ENCODE measurements around the gene SYNJ2.

SYNJ2 gene

DNA sequence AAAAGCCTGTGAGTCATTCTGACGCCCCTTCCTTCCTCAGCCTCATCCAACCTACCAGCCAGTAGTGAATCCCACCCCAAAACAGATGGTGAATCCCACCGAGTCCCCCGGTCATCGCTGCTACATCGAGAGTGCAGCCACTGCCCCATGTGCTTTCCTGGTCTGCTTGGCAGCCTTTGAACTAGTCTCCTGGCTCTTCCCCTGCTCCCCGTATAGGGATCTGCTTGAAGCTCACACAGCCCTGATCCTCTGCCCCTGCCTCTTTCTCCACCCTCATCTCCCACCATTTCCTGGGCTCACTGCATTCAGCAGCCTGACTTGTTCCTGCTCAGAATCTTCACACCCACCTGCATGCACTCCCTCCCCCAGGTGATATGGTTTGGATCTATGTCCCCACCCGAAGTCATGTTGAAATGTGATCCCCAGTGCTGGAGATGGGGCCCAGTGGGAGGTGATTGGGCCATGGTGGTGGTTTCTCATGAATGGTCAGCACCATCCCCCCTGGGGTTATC, 14.6 kb downstream of the SYNJ2 start:
- in situ Hi-C loops (cut with MboI; ENCODE audit: low sequenced_read_pairs), result no loop called here

DNA sequence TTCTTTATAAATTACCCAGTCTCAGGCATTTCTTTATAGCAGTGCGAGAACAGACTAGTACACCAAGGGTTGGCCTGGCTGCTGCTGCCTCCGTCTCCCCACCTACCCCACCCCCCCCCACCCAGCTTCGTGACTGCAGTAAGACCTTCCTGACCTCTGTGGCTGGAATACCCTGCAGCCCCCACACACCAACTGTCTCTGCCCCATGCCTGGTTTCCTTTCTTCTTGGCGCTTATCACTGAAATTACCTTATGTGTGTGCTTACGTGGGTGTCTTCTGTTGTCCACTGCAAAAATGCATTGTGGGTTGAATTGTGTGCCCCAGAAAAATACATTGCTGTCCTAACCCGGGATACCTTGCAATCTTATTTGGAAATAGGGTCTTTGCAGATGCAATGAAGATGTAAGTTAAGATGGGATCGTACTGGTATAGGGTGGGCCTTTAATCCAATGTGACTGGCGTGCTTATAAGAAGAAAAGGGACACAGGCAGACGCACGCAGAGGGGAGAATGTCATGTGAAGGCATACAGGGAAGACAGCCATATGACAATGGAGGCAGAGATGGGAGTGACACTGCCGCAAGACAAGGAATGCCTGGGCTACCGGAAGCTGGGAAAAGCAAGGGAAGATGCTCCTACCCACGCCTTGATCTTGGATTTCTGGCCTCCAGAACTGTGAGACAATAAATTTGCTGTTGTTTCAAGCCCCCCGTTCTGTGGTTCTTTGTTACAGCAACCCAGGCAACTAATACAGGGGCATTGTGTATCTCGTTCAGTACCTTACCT, 15.4 kb downstream of the SYNJ2 start:
- in situ Hi-C loops (cut with MboI; ENCODE audit: low sequenced_read_pairs), result no loop called here

DNA sequence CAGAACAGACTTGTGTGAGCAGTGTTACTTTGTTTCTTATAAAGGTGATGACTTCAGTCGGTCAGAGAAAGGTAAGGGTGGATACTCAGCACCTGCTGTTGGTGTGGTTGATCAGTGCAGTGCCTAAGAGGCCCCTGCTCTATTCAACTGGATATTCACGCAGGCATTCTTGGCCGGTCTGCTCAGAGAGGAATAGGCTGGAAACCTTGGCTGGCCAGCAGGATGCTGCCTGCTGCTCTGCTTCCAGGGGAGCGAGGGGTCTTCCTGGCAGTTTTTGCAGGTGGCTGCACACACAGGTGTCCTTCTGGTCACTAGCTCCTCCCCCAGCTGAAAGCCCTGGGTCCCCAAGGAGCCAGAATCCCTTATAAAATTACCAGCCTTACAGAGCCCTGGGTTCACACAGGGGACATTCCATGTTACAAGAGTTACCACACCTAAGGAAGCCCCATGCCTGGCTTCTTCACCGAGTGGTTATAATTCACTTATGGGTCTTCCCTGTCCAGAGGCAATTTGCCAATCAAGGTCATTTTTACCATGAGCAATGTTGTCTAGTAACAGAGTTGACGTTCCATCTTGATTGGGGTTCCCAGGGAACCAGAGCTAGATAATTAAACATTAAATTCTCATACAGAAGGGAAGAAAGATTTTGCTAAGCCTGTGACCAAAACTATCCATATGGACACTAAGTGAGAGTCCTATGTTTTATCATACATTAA, 16.4 kb downstream of the SYNJ2 start:
- in situ Hi-C loops (cut with MboI; ENCODE audit: low sequenced_read_pairs), result no loop called here

DNA sequence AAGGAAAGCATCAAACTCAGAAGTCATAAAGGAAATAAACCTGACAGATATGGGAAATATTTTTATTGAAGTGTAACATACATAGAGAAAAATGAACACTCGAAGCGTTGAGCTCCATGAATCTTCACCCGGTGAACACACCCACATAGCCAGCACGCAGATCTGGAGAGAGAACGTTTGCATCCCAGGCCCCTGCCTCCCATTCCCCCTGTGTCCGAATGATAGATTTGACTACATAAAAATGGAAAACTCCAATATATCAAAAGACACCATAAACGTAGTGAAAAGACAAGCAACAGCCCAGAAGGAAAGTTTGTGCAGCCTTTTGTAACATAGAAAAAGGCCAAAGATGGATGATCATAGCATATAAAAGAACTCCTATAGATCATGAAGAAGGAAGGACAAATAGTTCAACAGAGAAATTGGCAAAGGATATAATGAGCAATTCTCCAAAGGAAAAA, 17.1 kb downstream of the SYNJ2 start:
- in situ Hi-C loops (cut with MboI; ENCODE audit: low sequenced_read_pairs), result no loop called here

DNA sequence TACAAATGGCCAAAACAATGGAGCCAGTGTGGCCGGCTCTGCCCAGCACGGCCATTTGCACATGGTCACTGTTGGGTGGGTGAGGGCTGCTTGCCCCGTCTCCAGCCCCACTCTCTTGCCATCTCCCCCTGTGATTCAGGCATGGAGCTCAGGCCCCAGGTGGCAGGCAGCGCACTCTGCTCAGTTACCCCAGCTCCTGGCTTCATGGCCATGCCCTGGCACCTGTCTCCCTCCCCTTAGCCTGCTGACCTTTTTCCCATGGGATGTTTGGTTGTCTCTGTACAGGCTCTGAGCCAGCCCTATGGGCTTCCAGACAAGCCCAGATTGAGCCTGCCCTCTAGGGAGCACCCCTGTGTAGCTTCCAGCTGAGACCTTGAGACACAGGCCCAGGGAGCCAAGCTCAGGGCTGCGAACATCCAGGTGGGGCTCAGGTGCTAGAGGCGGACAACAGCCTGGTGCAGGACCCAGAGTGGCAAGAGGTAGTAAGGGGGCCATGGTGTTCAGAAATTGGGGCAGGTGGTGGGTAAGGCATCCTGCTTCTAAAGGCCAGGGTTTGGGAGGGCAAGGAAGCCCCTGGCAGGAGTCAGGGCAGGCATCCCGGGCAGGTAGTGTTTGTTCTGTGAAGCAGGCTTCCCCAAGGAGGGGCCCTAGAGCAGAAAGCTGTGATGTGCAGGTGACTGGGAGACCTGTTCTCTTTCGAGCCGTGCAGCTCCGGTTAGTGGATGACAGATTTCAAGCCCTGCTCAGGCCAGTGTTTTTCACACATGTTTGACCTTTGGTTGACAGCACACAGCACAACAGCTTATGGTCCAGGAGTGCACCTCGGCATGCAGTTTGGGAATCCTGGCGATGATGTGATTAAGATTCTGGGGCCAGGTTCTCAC, 17.7 kb downstream of the SYNJ2 start:
- in situ Hi-C loops (cut with MboI; ENCODE audit: low sequenced_read_pairs), result no loop called here

DNA sequence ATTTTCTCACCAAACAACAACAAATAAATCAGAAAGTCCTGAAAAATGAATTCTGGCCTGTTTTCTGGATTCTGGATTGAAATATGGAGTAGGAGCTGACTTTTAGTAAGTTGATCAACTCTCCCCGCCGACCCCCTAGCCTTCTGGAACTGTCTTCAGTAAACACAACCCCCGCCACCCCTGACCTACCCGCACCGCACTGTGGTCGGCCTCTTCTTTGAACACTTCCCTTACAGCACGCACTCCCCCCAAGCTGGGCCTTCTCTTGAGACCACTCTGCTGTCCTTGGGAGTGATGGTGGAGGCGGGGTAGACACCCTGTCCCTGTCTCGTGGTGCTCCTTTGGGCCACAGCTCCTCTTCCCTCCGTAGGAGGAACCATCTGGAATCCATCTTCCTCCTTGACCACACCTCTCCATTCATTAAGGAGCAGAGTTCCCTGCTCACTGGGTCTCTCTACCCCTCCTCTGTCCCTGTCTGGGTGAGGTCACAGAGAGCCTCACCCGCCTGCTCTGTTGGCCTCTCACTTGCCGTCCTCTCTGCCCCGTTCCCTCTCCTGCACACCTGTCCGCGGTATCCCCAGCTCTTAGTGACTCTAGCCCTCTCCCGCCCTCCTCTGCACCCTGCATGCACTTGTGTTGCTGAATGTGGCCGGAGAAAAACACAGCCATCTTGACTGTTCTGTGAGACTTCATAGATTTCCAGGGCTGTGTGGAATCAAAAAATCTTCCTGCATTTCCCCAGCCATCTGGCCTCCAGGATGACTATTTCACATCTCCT, 19.1 kb downstream of the SYNJ2 start:
- in situ Hi-C loops (cut with MboI; ENCODE audit: low sequenced_read_pairs), result no loop called here

DNA sequence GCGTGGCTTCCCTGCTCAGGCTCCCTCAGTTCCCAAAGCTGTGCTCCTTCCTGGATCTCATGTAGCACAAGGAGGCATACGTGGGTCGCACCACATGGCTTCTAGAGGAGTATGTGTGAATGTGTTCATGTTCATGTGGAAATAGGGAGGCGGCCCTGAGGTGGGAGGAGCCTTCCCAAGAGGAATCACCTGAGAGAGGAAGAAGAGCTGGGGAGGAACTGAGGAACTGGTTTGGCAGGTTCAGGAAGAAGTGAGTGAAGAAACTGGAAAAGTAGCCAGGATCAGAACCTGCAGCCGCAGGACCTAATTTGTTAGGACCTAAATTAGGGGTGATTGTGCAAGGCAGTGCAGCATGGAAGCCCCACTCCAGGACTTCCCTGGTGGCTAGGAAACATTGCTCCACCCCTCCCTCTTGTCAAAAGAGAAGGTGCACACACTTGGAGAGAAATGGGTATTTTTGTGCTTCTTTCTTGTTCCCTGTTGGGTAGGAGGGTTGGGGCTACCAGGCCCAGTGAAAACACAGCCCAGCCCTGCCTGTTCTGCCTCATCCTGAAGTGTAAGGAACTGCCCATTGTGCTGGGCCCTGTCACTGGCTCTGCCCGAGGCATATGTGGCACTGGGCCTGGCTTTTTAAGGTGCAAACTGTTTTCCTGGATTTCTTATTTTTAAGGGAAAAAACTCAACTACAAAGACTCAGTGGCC, 20.7 kb downstream of the SYNJ2 start:
- in situ Hi-C loops (cut with MboI; ENCODE audit: low sequenced_read_pairs), result no loop called here

DNA sequence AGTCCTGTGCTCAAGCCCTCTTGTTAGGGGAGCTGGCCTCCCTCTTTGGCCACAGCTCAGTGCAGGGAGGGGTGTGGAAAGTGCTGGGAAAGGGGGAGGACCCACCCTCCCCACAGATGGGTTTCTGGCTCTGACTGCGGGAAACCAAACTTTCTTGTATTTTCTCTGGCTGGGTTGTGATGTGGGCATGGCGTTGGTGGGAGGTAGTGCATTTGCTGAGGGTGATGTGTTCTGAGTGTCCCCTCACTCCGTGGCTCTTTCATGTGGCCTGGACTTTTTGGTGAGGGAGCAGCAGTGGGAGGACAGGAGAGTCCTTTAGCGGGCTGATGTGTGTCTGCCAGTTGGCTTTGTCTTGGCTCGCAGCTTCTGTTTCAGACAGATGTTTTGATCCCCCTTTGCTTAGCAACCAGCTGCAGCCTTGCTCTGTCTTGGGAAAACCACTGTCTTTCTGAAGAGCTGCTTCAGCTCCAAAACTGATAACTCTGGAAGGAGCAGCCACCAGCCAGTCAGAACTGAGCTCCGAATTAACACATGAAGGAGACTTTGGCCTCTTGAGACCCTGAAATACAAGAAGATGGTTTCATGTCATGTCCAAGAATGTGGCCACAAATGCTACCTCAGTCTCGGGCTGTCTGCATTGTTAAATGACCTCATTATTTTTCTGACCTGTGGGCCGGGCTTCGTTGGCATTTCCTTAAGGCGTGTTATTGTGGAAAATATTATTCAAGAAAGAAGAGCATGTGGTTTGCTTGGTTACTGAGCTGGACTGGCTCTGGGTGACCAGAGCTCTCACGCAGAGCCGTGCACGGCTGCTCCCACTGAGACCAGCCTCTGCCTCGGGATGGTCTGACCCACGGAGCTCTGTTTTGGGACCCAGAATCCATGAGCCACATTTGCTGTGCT, 21.5 kb downstream of the SYNJ2 start:
- in situ Hi-C loops (cut with MboI; ENCODE audit: low sequenced_read_pairs), result no loop called here

DNA sequence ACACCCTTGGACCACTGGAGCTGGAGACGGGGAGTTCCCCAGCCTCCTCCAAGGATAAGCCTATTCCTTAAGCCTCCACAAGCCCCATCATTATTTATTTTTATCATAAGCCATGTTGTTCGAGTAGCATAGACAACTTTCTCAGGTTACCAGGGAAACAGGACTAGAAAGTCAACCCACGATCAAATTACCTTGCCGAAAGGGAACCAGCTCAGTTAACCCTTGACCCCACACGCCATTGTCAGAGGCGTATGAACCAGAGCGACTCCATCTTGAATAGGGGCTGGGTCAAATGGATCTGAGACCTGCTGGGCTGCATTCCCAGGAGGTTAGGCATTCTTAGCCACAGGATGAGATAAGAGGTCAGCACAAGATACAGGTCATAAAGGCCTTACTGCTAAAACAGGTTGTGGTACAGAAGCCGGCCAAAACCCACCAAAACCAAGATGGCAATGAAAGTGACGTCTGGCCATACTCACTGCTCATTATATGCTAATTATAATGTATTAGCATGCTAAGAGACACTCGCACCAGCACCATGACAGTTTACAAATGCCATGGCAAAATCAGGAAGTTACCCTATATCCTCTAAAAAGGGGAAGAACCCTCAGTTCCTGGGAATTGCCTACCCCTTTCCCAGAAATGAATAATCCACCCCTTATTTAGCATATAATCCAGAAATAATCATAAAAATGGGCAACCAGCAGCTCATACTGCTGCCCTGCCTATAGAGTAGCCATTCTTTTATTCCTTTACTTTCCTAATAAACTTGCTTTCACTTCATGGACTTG, 22.4 kb downstream of the SYNJ2 start:
- in situ Hi-C loops (cut with MboI; ENCODE audit: low sequenced_read_pairs), result no loop called here

DNA sequence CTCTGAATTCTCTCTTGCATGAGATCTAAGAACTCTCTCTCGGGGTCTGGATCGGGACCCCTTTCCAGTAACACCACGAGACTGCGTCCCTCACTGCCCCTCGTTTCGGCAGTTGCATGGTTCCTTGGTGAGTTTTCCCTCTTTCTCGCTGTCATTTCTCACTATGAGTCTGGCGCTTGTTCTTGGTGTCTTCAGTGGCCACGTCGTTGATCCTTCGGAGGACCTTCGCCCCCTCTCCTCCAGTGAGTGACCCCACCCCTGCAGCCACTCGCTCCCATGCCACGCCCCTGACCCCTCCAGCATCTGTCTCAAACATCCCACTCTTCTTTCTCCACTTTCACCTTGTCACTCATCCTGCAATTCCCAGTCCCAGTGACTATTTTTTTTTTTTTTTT, 23.0 kb downstream of the SYNJ2 start:
- in situ Hi-C loops (cut with MboI; ENCODE audit: low sequenced_read_pairs), result no loop called here

DNA sequence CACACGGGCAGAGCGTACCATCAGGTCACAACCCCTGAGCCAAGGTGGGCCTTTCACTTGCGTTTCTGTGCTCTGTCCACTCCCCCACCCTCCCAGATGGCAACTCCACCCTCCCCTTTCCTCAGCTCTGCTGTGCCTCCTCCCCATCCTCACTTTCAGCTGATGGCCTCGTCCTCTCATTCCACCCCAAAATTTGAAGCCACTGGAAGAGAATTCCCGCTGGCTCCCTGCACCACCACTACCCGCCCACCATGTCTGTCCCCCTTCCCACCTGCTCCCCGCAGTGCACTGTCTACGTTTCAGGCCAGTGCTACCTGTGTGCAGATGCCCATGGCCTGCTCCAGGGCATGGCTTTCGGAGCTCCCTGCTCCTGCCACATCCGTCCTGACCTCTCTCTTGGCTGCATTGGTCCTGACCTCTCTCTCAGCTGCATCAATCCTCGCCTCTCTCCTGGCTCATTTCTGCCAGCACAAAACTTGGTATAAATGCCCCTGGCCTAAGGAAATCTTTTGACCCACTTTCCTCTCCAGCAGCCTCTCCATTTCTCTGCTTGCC, 24.0 kb downstream of the SYNJ2 start:
- in situ Hi-C loops (cut with MboI; ENCODE audit: low sequenced_read_pairs), result no loop called here

DNA sequence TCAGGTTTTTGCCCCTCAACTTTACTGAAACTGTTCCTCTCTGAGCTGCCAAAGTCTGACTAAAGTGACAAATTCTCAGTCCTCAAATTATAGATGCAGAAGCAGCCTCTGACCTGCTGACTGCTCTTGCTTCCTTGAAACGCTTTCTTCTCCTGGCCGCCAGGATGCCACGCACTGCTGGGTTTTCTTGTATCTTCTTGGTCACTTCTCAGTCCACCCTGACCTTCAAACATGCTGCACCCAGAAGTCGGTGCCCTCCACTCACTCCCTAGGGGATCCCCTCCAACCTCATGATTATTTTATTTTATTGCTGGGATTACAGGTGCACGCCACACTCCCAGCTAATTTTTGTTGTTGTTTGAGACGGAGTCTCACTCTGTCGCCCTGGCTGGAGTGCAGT, 24.7 kb downstream of the SYNJ2 start:
- in situ Hi-C loops (cut with MboI; ENCODE audit: low sequenced_read_pairs), result no loop called here

DNA sequence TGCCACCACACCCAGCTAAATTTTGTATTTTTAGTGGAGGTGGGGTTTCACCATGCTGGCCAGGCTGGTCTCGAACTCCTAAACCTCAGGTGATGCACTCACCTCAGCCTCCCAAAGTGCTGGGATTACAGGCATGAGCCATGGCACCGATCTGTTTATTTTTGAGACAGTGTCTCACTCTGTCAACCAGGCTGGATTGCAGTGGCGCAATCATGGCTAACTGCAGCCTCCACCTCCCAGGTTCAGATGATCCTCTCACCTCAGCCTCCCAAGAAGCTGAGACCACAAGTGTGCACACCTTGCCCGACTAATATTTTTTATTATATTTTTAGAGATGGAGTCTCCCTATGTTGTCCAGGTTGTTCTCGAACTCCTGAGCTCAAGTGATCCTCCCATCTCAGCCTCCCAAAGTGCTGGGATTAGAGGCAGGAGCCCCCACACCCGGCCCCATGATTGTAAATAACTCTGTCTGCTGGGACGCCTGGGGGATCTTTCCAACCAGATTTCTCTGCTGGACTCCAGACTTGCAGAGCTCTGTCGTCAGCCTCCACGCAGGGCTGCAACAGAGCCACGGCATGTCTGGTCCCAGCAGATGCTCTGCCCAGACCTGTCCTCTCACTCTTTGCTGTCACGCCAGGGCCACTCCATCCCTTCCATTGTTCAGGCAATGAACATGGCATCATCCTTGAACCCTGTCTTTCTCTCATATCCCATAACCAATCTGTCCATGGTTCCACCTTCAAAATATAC, 25.3 kb downstream of the SYNJ2 start:
- in situ Hi-C loops (cut with MboI; ENCODE audit: low sequenced_read_pairs), result no loop called here

DNA sequence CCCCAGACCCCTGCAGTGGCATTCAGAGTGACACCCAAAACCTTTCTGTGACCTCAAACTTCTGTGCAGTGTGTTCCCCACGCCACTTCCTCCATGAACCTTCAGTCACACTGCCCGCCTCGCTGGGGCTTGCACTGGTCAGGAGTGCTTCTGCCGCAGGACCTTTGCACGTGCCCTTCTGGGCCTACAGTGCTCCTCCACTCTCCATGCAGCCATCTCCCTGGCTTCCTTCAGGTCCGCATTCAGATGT, 27.1 kb downstream of the SYNJ2 start:
- in situ Hi-C loops (cut with MboI; ENCODE audit: low sequenced_read_pairs), result no loop called here

DNA sequence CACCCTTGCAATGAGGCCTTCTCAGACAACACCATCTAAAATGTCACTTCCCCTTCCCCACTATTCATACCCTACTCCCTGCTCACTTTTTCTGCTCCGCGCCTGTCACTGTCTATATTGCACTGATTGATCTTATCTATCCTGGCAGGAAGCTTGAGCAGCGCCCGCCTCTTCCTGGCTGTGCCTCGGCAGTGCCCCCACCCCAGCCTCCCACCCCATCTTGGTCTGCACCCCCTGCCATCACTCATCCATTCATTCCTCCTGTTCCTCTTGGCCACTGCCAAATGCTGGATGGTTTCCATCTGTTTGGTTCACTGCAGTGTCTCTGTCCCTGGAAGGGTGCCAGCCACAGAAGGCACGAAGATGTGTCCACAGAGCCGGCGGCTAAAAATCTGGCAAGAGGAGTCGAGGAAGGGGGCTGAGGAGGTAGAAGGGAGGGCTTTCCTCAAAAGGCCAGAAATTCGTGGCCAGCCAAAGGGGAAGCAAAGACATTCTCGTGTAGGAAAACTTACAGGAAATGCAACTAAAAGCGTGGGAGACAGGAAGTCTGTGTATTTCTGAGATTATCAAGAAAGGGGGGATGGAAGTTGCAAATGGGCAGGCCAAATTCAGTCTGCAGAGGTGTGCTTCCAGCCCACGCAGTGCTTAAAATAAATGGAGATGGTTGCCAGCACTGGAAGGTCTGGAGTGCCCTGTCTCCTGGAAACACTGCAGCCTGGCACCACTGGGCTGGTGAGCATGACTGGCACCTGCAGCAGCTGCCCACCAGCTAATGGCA, 27.6 kb downstream of the SYNJ2 start:
- in situ Hi-C loops (cut with MboI; ENCODE audit: low sequenced_read_pairs), result no loop called here

DNA sequence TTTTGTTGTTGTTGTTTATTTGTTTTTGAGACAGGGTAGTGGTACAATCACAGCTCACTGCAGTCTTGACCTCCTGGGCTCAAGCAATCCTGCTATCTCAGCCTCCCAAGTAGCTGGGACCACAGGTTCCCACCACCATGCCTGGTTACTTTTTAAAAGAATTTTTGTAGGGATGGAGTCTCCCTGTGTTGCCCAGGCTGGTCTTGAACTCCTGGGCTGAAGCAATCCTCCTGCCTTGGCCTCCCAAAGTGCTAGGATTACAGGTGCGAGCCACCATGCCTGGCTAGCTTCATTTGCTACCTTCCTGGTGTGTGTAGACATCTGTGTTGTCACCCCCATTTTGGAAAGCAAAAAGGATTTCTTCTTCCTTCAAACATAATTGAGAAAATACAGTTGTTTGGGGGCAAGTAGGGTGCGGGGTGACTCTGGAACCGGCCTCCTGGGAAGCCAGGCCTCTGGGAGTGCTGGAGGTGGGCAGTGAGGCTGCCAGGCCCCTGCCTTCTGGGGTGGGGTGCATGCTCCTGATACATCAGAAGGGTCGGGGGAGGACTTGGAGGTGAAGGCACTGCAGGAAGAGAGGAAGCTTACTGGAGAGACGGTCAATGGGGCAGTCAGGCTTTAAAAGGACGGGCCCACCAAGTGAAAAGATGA, 28.4 kb downstream of the SYNJ2 start:
- in situ Hi-C loops (cut with MboI; ENCODE audit: low sequenced_read_pairs), result no loop called here
